ENCODE results near the gene ZNF555.
"Not testable (repeated sequence)": the region's sequence is repeated elsewhere in the genome, so short reads cannot be mapped to it uniquely, and the experiment has no call there.

The ZNF555 gene

DNA sequence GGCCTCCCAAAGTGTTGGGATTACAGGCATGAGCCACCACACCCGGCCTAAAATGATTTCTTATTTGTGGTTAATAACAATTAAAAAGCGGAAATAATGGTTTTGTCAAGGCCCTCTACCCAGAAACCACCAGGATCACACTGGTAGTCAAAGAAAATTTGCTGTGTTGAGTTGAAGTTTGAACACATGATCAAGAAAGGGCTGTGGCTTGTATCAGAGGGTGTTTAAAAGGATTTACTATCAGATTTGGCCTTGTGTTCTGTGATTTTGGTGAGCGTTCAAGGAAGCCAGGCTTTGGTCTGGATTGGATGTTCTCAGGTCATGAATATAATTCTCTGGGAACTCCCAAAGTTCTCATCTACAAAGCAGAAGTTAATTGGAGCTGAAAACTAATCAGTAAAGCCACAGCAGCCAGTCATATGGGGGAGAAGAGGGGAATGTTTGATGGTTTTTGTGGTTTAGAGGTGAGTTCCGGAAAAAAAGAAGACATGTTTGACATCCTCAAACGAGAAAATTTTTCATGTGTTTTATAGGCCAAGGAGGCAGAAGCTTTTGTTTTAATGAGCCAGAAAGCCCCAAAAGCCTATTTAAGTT, 15.3 kb downstream of the ZNF555 start:
- H3K36me3 ChIP-seq (ENCODE audit: control insufficient read depth in 1 of 2, insufficient read depth in 2 of 2, low read length in 2 of 2): peaks cover 23 to 70% of the 10 kb centered on the region in 2 donors
- peak overlapping the region in 1 of 2 donors; percentile 26 for H3K4me3 ChIP-seq (ENCODE audit: low read depth in 1 of 2, low read length in 2 of 2)
- H3K4me1 ChIP-seq (ENCODE audit: control insufficient read depth in 1 of 2, insufficient read depth in 2 of 2, low read length in 2 of 2): no peaks in the 10 kb centered on the region
- H3K9me3 ChIP-seq (ENCODE audit: control insufficient read depth in 1 of 2, low read length in 2 of 2): peaks cover 52 to 83% of the 10 kb centered on the region in 2 donors
- no peak overlapping the region for H3K27ac ChIP-seq (ENCODE audit: low read length)
- H3K27me3 ChIP-seq (ENCODE audit: low read depth, low read length): no peaks in the 10 kb centered on the region

DNA sequence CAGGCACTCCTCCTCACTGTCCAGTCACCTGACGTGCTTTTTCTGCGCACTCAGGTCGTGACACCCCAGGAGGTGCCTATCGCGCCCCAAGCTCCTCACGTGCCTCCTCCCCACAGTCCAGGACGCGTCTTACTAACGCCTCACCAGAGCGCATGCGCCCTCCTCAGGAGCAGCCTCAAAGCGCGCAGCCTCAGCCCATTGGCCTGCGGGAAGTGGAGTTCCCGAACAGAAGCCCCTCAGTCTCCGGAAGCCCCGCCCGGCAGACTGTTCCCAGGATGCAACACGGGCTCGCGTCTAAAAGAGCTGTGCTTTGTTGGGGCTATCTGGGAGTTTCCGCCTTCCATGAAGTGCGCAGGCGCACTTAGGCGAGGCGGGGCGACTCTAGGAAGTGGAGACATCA, 17.6 kb downstream of the ZNF555 start:
- H3K27me3 ChIP-seq (ENCODE audit: low read depth, low read length): no peaks in the 10 kb centered on the region
- H3K4me1 ChIP-seq (ENCODE audit: control insufficient read depth in 1 of 2, insufficient read depth in 2 of 2, low read length in 2 of 2): no peaks in the 10 kb centered on the region
- H3K36me3 ChIP-seq (ENCODE audit: control insufficient read depth in 1 of 2, insufficient read depth in 2 of 2, low read length in 2 of 2): peaks cover under 1 to 47% of the 10 kb centered on the region in 2 donors
- peaks cover 31 to 63% of the 10 kb centered on the region in 2 donors for H3K9me3 ChIP-seq (ENCODE audit: control insufficient read depth in 1 of 2, low read length in 2 of 2)
- no peak overlapping the region for H3K27ac ChIP-seq (ENCODE audit: low read length)
- peak overlapping the region in 1 of 2 donors; percentile 37 for H3K4me3 ChIP-seq (ENCODE audit: low read depth in 1 of 2, low read length in 2 of 2)

DNA sequence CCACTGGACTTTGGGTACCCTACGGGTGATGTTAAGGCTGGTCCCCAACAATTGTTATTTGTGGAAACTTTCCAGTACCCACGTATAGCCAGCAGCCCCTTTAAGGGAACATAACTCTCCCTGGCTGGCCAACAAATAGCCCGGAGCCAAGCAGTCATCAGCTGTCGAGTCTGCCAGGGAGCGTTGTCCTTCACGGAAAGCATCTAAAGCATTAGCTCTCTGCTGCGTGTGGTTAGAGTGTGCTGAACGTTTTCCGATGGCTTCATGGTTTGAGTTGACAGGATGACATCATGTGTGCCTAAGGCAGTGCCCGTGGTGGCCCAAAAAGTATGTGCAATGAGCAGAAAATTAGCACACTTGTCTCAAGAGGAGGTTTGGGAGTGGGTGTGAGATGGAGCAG, 22.5 kb downstream of the ZNF555 start:
- Histone ChIP-seq H3K9me3 (ENCODE audit: control insufficient read depth in 1 of 2, low read length in 2 of 2) (peaks cover under 1 to 21% of the 10 kb centered on the region in 2 donors), H3K4me3 (ENCODE audit: low read depth in 1 of 2, low read length in 2 of 2) (no peak overlapping the region), H3K4me1 (ENCODE audit: control insufficient read depth in 1 of 2, insufficient read depth in 2 of 2, low read length in 2 of 2) (no peaks in the 10 kb centered on the region), H3K36me3 (ENCODE audit: control insufficient read depth in 1 of 2, insufficient read depth in 2 of 2, low read length in 2 of 2) (peaks cover 0 to under 1% of the 10 kb centered on the region in 2 donors), H3K27me3 (ENCODE audit: low read depth, low read length) (no peaks in the 10 kb centered on the region), H3K27ac (ENCODE audit: low read length) (no peak overlapping the region)

- Histone ChIP-seq H3K9me3 (ENCODE audit: control insufficient read depth in 1 of 2, low read length in 2 of 2) (peaks cover 0 to 8% of the 10 kb centered on the region in 2 donors), H3K4me3 (ENCODE audit: low read depth in 1 of 2, low read length in 2 of 2) (no peak overlapping the region), H3K4me1 (ENCODE audit: control insufficient read depth in 1 of 2, insufficient read depth in 2 of 2, low read length in 2 of 2) (no peaks in the 10 kb centered on the region), H3K36me3 (ENCODE audit: control insufficient read depth in 1 of 2, insufficient read depth in 2 of 2, low read length in 2 of 2) (no peaks in the 10 kb centered on the region), H3K27me3 (ENCODE audit: low read depth, low read length) (no peaks in the 10 kb centered on the region), H3K27ac (ENCODE audit: low read length) (no peak overlapping the region)
Measured at GRCh38 chr19:2865334-2866100, 24.2 kb downstream of the ZNF555 start.

GRCh38 chr19:2866495-2867024, 25.3 kb downstream of the ZNF555 start:
- H3K36me3 ChIP-seq (ENCODE audit: control insufficient read depth in 1 of 2, insufficient read depth in 2 of 2, low read length in 2 of 2): no peaks in the 10 kb centered on the region
- no peaks in the 10 kb centered on the region for H3K4me1 ChIP-seq (ENCODE audit: control insufficient read depth in 1 of 2, insufficient read depth in 2 of 2, low read length in 2 of 2)
- H3K27ac ChIP-seq (ENCODE audit: low read length): no peak overlapping the region
- peaks cover 0 to 5% of the 10 kb centered on the region in 2 donors for H3K9me3 ChIP-seq (ENCODE audit: control insufficient read depth in 1 of 2, low read length in 2 of 2)
- no peaks in the 10 kb centered on the region for H3K27me3 ChIP-seq (ENCODE audit: low read depth, low read length)
- H3K4me3 ChIP-seq (ENCODE audit: low read depth in 1 of 2, low read length in 2 of 2): no peak overlapping the region

DNA sequence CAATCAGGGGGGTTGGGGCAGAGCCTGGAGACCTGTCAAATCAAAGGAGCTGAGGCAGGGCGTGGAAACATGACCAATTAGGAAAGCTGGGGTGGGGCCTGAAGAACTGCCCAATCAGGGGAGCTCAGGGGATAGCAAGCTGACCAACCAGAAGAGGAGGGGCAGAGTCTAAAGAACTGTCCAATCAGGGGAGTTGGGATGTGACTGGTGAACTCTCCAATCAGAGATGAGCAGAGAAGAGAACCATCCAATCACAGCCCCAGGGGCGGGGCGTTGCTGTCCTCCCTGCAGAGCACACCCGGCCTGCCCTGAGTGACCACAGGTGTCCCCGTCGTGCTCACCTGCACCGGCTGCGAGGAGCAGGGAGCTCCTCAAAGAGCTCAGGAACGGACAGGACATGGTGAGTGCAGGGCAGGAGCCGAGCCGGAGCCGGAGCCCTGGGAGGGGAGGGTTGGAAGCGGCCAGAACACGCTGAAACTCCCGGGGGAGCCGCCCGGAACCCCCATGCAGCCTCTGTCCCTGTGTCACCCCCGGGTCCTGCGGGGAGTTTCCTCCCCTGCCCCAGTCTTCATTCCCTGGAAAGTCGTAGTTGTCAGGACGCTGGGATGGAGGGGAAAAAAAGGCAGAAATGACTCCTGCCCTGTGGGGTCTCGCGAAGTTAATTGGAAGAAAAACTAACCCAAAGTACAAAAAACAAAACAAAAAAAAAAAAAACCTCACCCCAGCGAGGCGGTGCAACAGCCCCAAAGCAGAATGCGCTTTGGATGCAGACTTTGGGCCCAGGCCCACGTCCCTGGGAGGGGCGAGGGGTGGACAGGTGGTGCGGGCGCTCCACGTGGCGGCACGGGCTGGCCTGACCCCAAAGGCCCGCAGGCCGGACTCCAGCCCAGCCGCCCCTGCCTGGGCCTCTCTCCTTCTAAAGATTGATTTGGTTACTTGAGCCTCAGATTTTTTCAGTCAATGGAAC, 26.0 kb downstream of the ZNF555 start, which contains the start of gene ZNF556:
TSS of gene ZNF556 (plus strand) at position 311 of the 967 bp plus-strand sequence. CDS start at position 398, 87 bp downstream.
- H3K27me3 ChIP-seq (ENCODE audit: low read depth, low read length): no peaks in the 10 kb centered on the region
- H3K27ac ChIP-seq (ENCODE audit: low read length): no peak within 1 kb of the TSS
- H3K9me3 ChIP-seq (ENCODE audit: control insufficient read depth in 1 of 2, low read length in 2 of 2): peaks cover 0 to 5% of the 10 kb centered on the region in 2 donors
- no peaks in the 10 kb centered on the region for H3K36me3 ChIP-seq (ENCODE audit: control insufficient read depth in 1 of 2, insufficient read depth in 2 of 2, low read length in 2 of 2)
- H3K4me3 ChIP-seq (ENCODE audit: low read depth in 1 of 2, low read length in 2 of 2): no peak within 1 kb of the TSS
- no peaks in the 10 kb centered on the region for H3K4me1 ChIP-seq (ENCODE audit: control insufficient read depth in 1 of 2, insufficient read depth in 2 of 2, low read length in 2 of 2)

- Histone ChIP-seq H3K4me3 (ENCODE audit: low read depth in 1 of 2, low read length in 2 of 2) (no peak overlapping the region), H3K36me3 (ENCODE audit: control insufficient read depth in 1 of 2, insufficient read depth in 2 of 2, low read length in 2 of 2) (no peaks in the 10 kb centered on the region), H3K27me3 (ENCODE audit: low read depth, low read length) (no peaks in the 10 kb centered on the region), H3K4me1 (ENCODE audit: control insufficient read depth in 1 of 2, insufficient read depth in 2 of 2, low read length in 2 of 2) (no peaks in the 10 kb centered on the region), H3K9me3 (ENCODE audit: control insufficient read depth in 1 of 2, low read length in 2 of 2) (no peaks in the 10 kb centered on the region), H3K27ac (ENCODE audit: low read length) (no peak overlapping the region)
Measured at GRCh38 chr19:2869618-2870017, 28.3 kb downstream of the ZNF555 start.

GRCh38 chr19:2872175-2872574, 30.9 kb downstream of the ZNF555 start:
- not testable (repeated sequence) for H3K9me3 ChIP-seq (ENCODE audit: control insufficient read depth in 1 of 2, low read length in 2 of 2); H3K27me3 ChIP-seq (ENCODE audit: low read depth, low read length); H3K36me3 ChIP-seq (ENCODE audit: control insufficient read depth in 1 of 2, insufficient read depth in 2 of 2, low read length in 2 of 2); H3K4me1 ChIP-seq (ENCODE audit: control insufficient read depth in 1 of 2, insufficient read depth in 2 of 2, low read length in 2 of 2); H3K27ac ChIP-seq (ENCODE audit: low read length); H3K4me3 ChIP-seq (ENCODE audit: low read depth in 1 of 2, low read length in 2 of 2)

- Histone ChIP-seq H3K9me3 (ENCODE audit: control insufficient read depth in 1 of 2, low read length in 2 of 2) (peaks cover 11 to 24% of the 10 kb centered on the region in 2 donors), H3K4me3 (ENCODE audit: low read depth in 1 of 2, low read length in 2 of 2) (peak overlapping the region in 1 of 2 donors; percentile 26), H3K27me3 (ENCODE audit: low read depth, low read length) (no peaks in the 10 kb centered on the region), H3K36me3 (ENCODE audit: control insufficient read depth in 1 of 2, insufficient read depth in 2 of 2, low read length in 2 of 2) (no peaks in the 10 kb centered on the region), H3K4me1 (ENCODE audit: control insufficient read depth in 1 of 2, insufficient read depth in 2 of 2, low read length in 2 of 2) (no peaks in the 10 kb centered on the region), H3K27ac (ENCODE audit: low read length) (no peak overlapping the region)
Measured at GRCh38 chr19:2877398-2878331, 36.4 kb downstream of the ZNF555 start.

GRCh38 chr19:2883686-2884439, 42.6 kb downstream of the ZNF555 start:
- no peaks in the 10 kb centered on the region for H3K4me1 ChIP-seq (ENCODE audit: control insufficient read depth in 1 of 2, insufficient read depth in 2 of 2, low read length in 2 of 2)
- H3K4me3 ChIP-seq (ENCODE audit: low read depth in 1 of 2, low read length in 2 of 2): no peak overlapping the region
- H3K36me3 ChIP-seq (ENCODE audit: control insufficient read depth in 1 of 2, insufficient read depth in 2 of 2, low read length in 2 of 2): no peaks in the 10 kb centered on the region
- no peaks in the 10 kb centered on the region for H3K27me3 ChIP-seq (ENCODE audit: low read depth, low read length)
- no peak overlapping the region for H3K27ac ChIP-seq (ENCODE audit: low read length)
- peaks cover 0 to 4% of the 10 kb centered on the region in 2 donors for H3K9me3 ChIP-seq (ENCODE audit: control insufficient read depth in 1 of 2, low read length in 2 of 2)
